ENCODE data around the gene RAD51C. TPM values are rescaled to one million over a fixed set of nuclear protein-coding genes. Genes with fewer than 3 reads are reported as not detected.

RAD51C gene
- total RNA-seq, 1 donor: 17.4 TPM

DNA sequence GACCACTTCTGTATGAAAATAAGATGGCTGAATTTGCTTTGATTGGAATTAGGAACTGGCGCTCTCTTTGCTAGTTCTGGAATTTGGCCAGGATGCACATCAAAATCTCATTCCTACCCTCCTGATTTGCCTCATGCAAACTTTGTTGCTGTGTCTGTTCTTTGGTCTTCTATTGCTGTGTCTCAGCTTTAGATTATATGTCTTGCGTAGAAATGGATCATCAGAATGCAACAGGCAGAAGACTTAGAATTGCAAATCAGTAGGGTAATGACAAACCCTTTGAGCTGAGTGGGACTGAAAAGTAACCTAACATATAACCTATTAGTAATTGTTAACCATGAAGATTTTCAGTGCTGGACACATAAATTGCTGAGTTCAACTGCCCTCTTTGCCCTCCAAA, 30.3 kb downstream of the RAD51C start:
- Histone ChIP-seq H3K36me3 (ENCODE audit: insufficient read depth, low read length) (peaks cover 9% of the 10 kb centered on the region), H3K27ac (ENCODE audit: low read depth, low read length) (no peak overlapping the region), H2AFZ (ENCODE audit: low read length) (no peak overlapping the region), H3K4me3 (ENCODE audit: insufficient read depth, low read length) (no peak overlapping the region), H3K79me2 (ENCODE audit: insufficient read depth, low read length) (no peaks in the 10 kb centered on the region), H3K9me3 (ENCODE audit: low read depth, low read length) (no peaks in the 10 kb centered on the region), H3K4me1 (ENCODE audit: insufficient read depth, low read length) (no peaks in the 10 kb centered on the region), H4K20me1 (ENCODE audit: insufficient read depth, low read length) (no peaks in the 10 kb centered on the region), H3K27me3 (ENCODE audit: insufficient read depth, low read length) (no peaks in the 10 kb centered on the region), H3K4me2 (ENCODE audit: insufficient read depth, low read length) (no peak overlapping the region)
- no peak for DNase-seq (ENCODE audit: insufficient read length, low spot score, missing footprints)
- TF ChIP-seq, protein P1, sequence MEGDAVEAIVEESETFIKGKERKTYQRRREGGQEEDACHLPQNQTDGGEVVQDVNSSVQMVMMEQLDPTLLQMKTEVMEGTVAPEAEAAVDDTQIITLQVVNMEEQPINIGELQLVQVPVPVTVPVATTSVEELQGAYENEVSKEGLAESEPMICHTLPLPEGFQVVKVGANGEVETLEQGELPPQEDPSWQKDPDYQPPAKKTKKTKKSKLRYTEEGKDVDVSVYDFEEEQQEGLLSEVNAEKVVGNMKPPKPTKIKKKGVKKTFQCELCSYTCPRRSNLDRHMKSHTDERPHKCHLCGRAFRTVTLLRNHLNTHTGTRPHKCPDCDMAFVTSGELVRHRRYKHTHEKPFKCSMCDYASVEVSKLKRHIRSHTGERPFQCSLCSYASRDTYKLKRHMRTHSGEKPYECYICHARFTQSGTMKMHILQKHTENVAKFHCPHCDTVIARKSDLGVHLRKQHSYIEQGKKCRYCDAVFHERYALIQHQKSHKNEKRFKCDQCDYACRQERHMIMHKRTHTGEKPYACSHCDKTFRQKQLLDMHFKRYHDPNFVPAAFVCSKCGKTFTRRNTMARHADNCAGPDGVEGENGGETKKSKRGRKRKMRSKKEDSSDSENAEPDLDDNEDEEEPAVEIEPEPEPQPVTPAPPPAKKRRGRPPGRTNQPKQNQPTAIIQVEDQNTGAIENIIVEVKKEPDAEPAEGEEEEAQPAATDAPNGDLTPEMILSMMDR (IDR thresholded peaks at IDR 0.05; ENCODE audit: extremely low read depth, low read depth, low read length): no peak

DNA sequence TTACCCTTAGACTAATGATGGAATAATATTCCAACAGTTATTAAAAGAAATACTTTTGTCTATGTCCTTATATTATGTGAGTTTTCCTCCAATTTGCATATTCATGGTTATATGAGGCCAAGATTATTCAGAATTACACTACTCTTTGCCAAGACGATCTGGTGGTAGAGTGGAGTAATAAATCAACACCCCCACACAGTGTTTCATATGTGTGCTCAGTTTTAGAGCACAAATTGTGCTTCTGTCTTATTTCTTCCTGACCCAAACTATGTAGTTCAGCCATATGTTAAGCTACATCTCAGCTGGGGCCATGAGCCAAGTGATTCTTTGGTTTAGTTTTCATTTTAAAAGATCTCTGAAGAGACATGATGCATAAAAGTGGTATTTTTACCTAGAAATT, 36.4 kb downstream of the RAD51C start:
- no peak for DNase-seq (ENCODE audit: insufficient read length, low spot score, missing footprints)
- TF ChIP-seq, protein P1 (IDR thresholded peaks at IDR 0.05; ENCODE audit: extremely low read depth, low read depth, low read length): no peak
- no peaks in the 10 kb centered on the region for H3K4me1 ChIP-seq (ENCODE audit: insufficient read depth, low read length)

DNA sequence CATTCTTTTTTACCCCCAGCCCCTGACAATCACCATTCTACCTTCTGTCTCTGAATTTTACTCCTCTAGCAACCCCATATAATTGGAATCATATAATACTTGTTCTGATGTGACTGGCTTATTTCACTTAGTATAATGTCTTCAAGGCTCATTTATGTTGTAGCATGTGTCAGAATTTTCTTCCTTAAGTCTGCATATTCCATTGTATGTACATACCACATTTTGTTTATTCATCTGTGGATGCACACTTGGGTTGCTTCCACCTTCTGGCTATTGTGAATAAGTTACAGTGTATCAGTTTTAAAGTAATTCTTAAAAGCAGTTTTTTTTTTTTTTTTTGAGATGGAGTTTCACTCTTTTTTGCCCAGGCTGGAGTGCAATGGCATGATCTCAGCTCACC, 38.5 kb downstream of the RAD51C start:
- Histone ChIP-seq H4K20me1 (ENCODE audit: insufficient read depth, low read length) (no peaks in the 10 kb centered on the region), H3K79me2 (ENCODE audit: insufficient read depth, low read length) (no peaks in the 10 kb centered on the region), H3K4me3 (ENCODE audit: insufficient read depth, low read length) (no peak overlapping the region), H3K27ac (ENCODE audit: low read depth, low read length) (no peak overlapping the region), H3K4me1 (ENCODE audit: insufficient read depth, low read length) (no peaks in the 10 kb centered on the region), H3K27me3 (ENCODE audit: insufficient read depth, low read length) (no peaks in the 10 kb centered on the region), H3K36me3 (ENCODE audit: insufficient read depth, low read length) (peaks cover 3% of the 10 kb centered on the region), H2AFZ (ENCODE audit: low read length) (no peak overlapping the region), H3K9me3 (ENCODE audit: low read depth, low read length) (no peaks in the 10 kb centered on the region), H3K4me2 (ENCODE audit: insufficient read depth, low read length) (no peak overlapping the region)
- DNase-seq (ENCODE audit: insufficient read length, low spot score, missing footprints): no peak
- TF ChIP-seq, protein P1 (IDR thresholded peaks at IDR 0.05; ENCODE audit: extremely low read depth, low read depth, low read length): no peak

More for the DNA sequence above, 36.4 kb downstream of the RAD51C start:
- no peaks in the 10 kb centered on the region for H3K27me3 ChIP-seq (ENCODE audit: insufficient read depth, low read length)
- no peaks in the 10 kb centered on the region for H3K9me3 ChIP-seq (ENCODE audit: low read depth, low read length)
- peaks cover 3% of the 10 kb centered on the region for H3K36me3 ChIP-seq (ENCODE audit: insufficient read depth, low read length)
- no peak overlapping the region for H3K4me2 ChIP-seq (ENCODE audit: insufficient read depth, low read length)
- H4K20me1 ChIP-seq (ENCODE audit: insufficient read depth, low read length): no peaks in the 10 kb centered on the region
- no peak overlapping the region for H3K4me3 ChIP-seq (ENCODE audit: insufficient read depth, low read length)
- H3K27ac ChIP-seq (ENCODE audit: low read depth, low read length): no peak overlapping the region
- H3K79me2 ChIP-seq (ENCODE audit: insufficient read depth, low read length): no peaks in the 10 kb centered on the region
- no peak overlapping the region for H2AFZ ChIP-seq (ENCODE audit: low read length)

DNA sequence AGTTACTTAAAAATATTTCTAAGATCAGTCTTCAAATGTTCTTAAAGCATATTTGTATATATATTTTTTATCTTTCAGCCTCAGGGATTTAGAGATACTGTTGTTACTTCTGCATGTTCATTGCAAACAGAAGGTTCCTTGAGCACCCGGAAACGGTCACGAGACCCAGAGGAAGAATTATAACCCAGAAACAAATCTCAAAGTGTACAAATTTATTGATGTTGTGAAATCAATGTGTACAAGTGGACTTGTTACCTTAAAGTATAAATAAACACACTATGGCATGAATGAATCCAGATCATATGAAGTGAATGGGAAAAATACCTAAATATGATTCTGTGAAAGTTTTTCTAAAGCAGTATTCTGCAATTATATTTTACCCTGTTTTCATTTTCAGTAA, 41.6 kb downstream of the RAD51C start:
- TF ChIP-seq, protein P1 (IDR thresholded peaks at IDR 0.05; ENCODE audit: extremely low read depth, low read depth, low read length): no peak
- H2AFZ ChIP-seq (ENCODE audit: low read length): no peak overlapping the region
- H3K9me3 ChIP-seq (ENCODE audit: low read depth, low read length): no peaks in the 10 kb centered on the region
- no peaks in the 10 kb centered on the region for H3K79me2 ChIP-seq (ENCODE audit: insufficient read depth, low read length)
- H4K20me1 ChIP-seq (ENCODE audit: insufficient read depth, low read length): no peaks in the 10 kb centered on the region
- H3K36me3 ChIP-seq (ENCODE audit: insufficient read depth, low read length): peaks cover 3% of the 10 kb centered on the region
- H3K4me1 ChIP-seq (ENCODE audit: insufficient read depth, low read length): no peaks in the 10 kb centered on the region
- H3K27ac ChIP-seq (ENCODE audit: low read depth, low read length): no peak overlapping the region
- DNase-seq (ENCODE audit: insufficient read length, low spot score, missing footprints): no peak
- H3K4me2 ChIP-seq (ENCODE audit: insufficient read depth, low read length): no peak overlapping the region
- H3K27me3 ChIP-seq (ENCODE audit: insufficient read depth, low read length): no peaks in the 10 kb centered on the region
- no peak overlapping the region for H3K4me3 ChIP-seq (ENCODE audit: insufficient read depth, low read length)
